HG03175 (cell line): Measurements from ENCODE around the gene GLCE.
"Not testable (repeated sequence)": the region's sequence is repeated elsewhere in the genome, so short reads cannot be mapped to it uniquely, and the experiment has no call there.

Source experiments
- ATAC-seq: cut with Tn5 transposase; IDR thresholded peaks from one replicate; pipeline ENCODE4 v1.9.1; 2021; ENCODE audit warnings: mild to moderate bottlenecking, moderate library complexity; ENCODE audit not compliant: unreplicated experiment

GLCE gene

DNA sequence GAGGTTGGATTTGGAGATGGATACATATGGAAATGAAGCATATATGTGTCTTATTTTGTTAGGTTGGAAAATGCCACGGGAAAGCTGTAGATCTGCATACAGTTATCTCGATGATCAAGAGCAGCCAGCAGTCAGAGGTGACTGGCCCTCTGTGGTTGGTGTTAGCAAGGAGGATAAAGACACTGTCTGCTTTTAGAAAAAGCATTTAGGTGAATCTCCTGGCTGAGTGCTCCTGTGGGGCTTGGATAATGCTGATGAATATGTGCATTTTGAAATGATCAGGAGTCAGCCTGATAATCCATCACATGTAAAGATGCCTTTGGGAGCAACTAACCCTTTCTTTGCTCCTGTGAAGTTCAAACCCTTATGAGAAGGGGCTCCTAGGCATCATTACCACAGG, 24.9 kb upstream of the GLCE start:
- ATAC-seq: no peak

GRCh38 chr15:69138963-69139362, 21.5 kb upstream of the GLCE start:
- ATAC-seq: no peak

DNA sequence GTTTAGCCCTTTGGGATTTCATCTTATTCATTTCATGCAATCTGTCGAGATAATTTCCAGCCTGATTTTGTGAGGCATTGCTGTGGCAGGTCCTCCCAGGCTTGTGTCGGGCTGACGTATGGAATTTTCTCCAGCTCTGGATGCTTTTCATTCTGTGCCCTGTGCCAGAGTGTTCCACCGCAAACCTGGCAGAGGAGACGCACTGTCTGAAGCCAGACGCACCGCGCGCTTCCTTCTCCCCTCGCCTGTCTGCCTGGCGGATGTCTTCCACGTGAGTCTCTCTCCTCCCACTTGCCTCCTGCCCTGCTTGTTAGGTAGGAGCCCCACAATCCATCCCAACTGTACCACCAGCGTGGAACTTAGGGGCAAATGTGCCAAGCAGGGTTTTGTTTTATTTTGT, 20.1 kb upstream of the GLCE start:
- ATAC-seq: no peak

DNA sequence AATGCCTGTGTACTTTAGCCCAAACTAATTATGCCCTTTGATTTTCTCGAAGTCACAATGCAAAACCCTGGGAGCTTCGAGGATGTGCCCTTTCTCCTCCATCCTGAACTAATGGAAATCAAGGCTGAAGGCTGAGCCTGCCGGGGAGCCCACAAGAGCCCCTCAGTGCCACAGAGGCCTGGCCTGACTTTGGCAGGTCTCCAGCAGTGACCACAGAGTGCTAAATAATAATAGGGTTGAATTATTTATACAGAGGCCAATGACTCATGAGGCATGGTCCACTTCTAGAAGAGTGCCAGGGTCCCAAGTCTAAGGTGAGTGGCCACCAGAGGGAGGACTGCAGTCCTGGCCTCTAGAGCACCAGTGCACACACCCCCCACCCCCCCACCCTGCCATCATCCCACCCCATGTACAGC, 19.1 kb upstream of the GLCE start:
- no peak for ATAC-seq

GRCh38 chr15:69141833-69142232, 18.6 kb upstream of the GLCE start:
- ATAC-seq: no peak

GRCh38 chr15:69143756-69144436, 16.5 kb upstream of the GLCE start:
- no peak for ATAC-seq

DNA sequence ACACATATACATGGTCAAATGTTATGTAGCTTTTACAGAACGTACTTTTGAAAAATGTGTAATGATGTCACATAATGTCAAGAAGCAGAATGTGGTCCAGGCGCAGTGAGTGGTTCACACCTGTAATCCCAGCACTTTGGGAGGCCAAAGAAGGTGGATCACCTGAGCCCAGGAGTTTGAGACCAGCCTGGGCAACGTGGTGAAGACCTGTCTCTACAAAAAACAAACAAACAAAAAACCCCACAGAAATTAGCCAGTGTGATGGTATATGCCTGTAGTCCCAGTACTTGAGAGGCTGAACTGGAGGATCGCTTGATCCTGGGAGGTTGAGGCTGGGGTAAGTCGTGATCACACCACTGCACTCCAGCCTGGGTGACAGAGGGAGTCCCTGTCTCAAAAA, 15.9 kb upstream of the GLCE start:
- no peak for ATAC-seq

- ATAC-seq: no peak
Measured at GRCh38 chr15:69145149-69145693, 15.2 kb upstream of the GLCE start.

DNA sequence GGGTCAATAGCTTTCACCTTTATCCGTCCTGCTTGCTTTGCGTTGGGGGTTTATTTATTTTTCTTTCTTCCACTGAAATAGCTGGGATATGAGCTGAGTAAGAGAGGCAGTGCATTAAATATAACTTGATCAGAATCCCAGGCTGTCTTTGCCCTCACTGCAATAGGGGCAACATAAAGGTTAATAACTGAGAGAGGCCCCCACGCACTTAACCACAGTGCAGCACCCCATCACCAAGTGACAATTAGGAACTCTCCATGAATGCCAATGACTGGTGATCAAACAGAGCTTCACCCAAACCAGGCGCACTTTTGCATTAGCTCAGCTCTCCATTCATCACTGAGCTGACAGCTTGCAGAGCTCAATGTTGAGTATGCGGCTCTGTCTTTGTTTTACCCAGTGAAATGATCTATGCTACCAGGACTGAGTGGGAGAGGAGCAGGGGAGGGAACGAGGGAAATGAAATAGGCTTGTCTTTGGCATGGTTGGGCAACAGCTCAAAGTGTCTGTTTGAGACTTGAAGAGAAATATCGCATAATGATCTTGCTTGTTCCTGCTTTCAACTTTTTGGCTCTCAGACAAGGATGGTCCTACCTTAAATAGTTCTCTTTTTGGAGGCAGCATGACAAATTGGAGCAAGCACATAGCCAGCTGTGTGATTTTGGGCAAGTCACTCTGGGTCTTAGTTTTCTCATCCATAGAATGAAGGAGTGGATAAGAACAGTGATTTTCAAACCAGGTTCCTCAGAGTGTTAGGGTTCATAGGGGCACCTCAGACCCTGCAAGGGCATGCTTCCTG, 14.5 kb upstream of the GLCE start:
- no peak for ATAC-seq

DNA sequence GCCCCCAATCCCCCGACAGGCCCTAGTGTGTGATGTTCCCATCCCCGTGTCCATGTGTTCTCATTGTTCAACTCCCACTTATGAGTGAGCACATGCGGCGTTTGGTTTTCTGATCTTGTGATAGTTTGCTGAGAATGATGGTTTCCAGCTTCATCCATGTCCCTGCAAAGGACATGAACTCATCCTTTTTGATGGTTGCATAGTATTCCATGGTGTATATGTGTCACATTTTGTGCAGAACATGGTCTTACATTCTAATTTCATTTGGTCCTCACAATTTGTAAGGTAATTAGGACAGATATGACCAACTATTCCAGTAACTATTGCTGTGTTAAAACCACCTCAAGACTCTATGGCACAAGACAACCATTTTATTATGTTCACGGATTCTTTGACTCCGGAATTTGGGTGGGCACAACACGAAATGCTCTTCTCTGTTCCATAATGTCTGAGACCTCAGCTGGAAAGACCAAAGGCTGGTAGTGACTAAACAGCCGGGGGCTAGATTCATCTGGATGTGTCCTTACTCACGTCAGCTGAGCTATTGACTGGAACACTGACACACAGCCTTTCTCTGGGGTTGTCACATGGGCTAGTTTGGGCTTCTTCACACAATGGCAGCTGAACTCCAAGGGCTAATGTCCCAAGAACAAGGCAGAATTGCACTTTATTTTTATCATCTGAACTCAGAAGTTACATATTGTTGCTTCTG, 13.6 kb upstream of the GLCE start:
- no peak for ATAC-seq

GRCh38 chr15:69148465-69148864, 12.0 kb upstream of the GLCE start:
- no peak for ATAC-seq

DNA sequence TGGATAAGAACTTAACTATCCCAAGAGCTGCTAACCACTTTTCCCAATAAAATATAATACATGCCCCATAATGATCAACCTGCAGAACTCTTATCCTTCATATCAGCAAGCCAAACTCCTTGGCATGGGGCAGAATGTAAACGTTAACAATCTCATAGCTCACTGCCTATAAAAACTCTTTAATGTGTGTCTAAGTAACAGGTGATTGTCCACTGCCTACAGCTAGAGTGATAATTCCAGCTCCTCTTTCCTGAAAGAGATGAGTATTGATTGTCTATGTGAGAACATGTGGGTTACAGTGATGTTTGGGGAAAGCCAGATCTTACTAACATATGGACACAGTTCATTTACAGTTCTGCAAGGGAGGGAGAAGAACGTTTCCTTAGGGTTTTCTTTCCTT, 11.3 kb upstream of the GLCE start:
- no peak for ATAC-seq

GRCh38 chr15:69149803-69150202, 10.6 kb upstream of the GLCE start:
- ATAC-seq: no peak

GRCh38 chr15:69150336-69150735, 10.1 kb upstream of the GLCE start:
- ATAC-seq: no peak

GRCh38 chr15:69150841-69151240, 9.6 kb upstream of the GLCE start:
- ATAC-seq: no peak

- ATAC-seq: no peak
Measured at GRCh38 chr15:69153046-69153445, 7.4 kb upstream of the GLCE start.

- ATAC-seq: not testable (repeated sequence)
Measured at GRCh38 chr15:69153587-69153986, 6.8 kb upstream of the GLCE start.

DNA sequence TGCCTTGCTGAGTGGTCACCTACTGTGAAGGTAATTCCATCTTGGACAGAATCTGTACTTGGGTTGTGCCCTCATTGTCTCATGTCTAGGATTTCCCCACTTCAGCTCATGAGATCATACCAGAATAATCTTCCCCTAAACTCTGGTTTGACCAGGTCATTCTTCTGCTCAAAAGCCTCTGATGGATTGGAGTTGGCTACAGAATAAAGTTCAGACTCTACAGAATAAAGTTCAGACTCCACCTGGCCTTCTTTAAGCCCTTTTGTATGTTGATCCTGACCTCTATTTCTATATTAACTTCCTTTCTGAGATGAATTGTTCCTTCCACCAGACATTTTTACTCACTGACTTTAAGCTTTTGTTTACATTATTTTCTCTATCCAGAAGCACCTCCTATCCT, 6.4 kb upstream of the GLCE start:
- ATAC-seq: no peak

DNA sequence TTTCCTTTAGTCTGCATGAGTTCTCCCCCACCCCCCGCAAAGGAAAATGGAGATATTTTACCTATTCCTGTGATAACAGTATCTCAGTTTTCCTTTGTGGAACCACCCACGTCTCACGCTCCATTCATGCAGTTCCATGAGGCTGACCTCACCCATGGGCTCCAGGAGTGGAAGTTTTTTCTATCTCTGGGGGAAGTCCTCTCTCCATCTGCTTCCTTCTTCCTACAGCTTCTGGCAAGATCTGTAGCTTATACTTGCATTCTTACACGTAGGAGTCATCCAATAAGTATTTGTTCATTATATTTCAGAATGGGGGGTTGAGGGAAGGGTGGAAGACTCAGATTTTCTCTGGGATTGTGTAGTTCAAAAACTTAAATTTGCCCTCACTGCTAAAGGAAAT, 5.8 kb upstream of the GLCE start:
- ATAC-seq: no peak

- no peak for ATAC-seq
Measured at GRCh38 chr15:69156736-69157381, 3.6 kb upstream of the GLCE start.

GRCh38 chr15:69158201-69158842, 2.1 kb upstream of the GLCE start:
- no peak for ATAC-seq
